ENCODE measurements around the gene ACADL. TPM values are rescaled to one million over a fixed set of nuclear protein-coding genes. Genes with fewer than 3 reads are reported as not detected.

ACADL gene
- total RNA-seq, 1 donor from 2014 or later, result not detected

DNA sequence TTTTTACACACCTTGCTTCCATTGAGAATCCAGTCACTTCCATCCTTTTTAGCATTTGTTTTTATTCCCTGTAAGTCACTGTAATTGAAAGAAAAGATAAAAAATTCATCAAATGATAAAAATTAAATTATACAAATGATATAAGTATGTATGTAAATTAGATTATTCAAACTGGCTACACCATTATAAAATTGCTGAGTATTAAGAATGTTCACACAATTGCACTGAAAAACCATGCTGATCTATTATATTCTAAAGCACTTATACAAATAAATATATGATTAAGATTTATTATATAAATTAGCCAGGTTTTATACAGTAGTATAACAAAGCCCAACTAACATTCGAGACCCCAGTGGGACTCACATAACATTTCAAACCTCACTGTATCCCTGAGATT is 15.1 kb downstream of the ACADL start:
- Histone ChIP-seq H3F3A (ENCODE audit: low read depth) (no peaks in the 10 kb centered on the region), H3K4me1 (no peaks in the 10 kb centered on the region), H3K4me3 (no peak overlapping the region), H3K27ac (no peak overlapping the region), H3K9me3 (ENCODE audit: low read depth) (no peaks in the 10 kb centered on the region), H3K27me3 (no peaks in the 10 kb centered on the region), H3K79me2 (ENCODE audit: low read depth) (no peaks in the 10 kb centered on the region), H3K4me2 (no peak overlapping the region), H3K36me3 (no peaks in the 10 kb centered on the region), H3K9ac (no peak overlapping the region), H4K20me1 (ENCODE audit: low read depth) (no peaks in the 10 kb centered on the region), H2AFZ (replicated peaks) (no peak overlapping the region)
- Mint-ChIP-seq H3K4me1 (no peaks in the 10 kb centered on the region), H3K9me3 (no peaks in the 10 kb centered on the region), H3K27me3 (ENCODE audit: insufficient read depth, low read depth) (no peaks in the 10 kb centered on the region), H3K4me3 (no peak overlapping the region), H3K27ac (no peak overlapping the region), H3K36me3 (no peaks in the 10 kb centered on the region)
- DNase-seq (ENCODE audit: low spot score), result no peak
- no peak for TF ChIP-seq EZH2 (IDR thresholded peaks at IDR 0.05)

DNA sequence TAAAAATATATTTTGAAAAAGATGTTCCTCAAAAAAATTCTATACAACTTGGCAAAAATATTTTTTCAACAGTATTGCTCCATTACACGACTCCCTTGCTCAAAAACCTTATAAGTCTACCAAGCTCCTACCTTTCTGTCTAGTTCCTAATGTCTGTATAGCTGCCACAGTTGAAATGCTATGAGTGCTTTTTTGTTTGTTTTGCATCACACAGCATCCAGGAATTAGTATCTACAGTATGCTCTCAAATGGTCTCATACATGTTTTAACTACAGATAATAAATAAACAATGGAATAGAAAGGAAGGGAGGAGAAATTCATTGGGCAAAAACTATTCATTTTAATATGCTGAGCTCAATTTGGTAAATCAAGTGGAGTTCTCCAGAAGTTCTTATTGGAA is 17.3 kb downstream of the ACADL start:
- no peak overlapping the region for H3K9ac ChIP-seq
- no peaks in the 10 kb centered on the region for H3K36me3 Mint-ChIP-seq

DNA sequence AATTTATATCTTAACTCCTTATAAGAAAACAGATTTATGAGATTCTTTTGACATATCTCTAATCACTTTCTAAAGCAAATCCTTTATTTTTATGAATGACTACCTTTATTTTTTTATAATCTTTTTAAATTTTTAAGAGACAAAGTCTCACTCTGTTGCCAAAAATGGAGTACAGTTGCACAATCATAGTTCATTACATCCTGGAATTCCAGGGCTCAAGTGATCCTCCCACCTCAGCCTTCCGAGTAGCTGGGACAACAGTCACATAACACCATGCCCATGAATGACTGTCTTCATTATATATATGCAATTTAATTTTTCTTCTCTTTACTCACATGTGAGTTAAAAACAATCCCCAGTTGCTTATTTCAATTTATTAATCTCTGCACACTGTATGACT is 21.7 kb downstream of the ACADL start:
- Histone ChIP-seq H3K4me1 (no peaks in the 10 kb centered on the region), H3K9me3 (ENCODE audit: low read depth) (no peaks in the 10 kb centered on the region), H3K79me2 (ENCODE audit: low read depth) (no peaks in the 10 kb centered on the region), H3K27ac (no peak overlapping the region), H3K9ac (no peak overlapping the region), H3F3A (ENCODE audit: low read depth) (no peaks in the 10 kb centered on the region), H3K4me3 (no peak overlapping the region), H4K20me1 (ENCODE audit: low read depth) (no peaks in the 10 kb centered on the region), H2AFZ (replicated peaks) (no peak overlapping the region), H3K36me3 (no peaks in the 10 kb centered on the region), H3K27me3 (no peaks in the 10 kb centered on the region), H3K4me2 (no peak overlapping the region)
- DNase-seq (ENCODE audit: low spot score), result no peak
- Mint-ChIP-seq H3K9me3 (no peaks in the 10 kb centered on the region), H3K4me3 (no peak overlapping the region), H3K4me1 (no peaks in the 10 kb centered on the region), H3K27ac (no peak overlapping the region), H3K27me3 (ENCODE audit: insufficient read depth, low read depth) (peaks cover 2% of the 10 kb centered on the region), H3K36me3 (no peaks in the 10 kb centered on the region)
- TF ChIP-seq EZH2phosphoT487 (IDR thresholded peaks at IDR 0.05), result no peak
- no peak for TF ChIP-seq EZH2 (IDR thresholded peaks at IDR 0.05)
- TF ChIP-seq, protein P1, sequence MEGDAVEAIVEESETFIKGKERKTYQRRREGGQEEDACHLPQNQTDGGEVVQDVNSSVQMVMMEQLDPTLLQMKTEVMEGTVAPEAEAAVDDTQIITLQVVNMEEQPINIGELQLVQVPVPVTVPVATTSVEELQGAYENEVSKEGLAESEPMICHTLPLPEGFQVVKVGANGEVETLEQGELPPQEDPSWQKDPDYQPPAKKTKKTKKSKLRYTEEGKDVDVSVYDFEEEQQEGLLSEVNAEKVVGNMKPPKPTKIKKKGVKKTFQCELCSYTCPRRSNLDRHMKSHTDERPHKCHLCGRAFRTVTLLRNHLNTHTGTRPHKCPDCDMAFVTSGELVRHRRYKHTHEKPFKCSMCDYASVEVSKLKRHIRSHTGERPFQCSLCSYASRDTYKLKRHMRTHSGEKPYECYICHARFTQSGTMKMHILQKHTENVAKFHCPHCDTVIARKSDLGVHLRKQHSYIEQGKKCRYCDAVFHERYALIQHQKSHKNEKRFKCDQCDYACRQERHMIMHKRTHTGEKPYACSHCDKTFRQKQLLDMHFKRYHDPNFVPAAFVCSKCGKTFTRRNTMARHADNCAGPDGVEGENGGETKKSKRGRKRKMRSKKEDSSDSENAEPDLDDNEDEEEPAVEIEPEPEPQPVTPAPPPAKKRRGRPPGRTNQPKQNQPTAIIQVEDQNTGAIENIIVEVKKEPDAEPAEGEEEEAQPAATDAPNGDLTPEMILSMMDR (IDR thresholded peaks at IDR 0.05), result no peak

More for the DNA sequence above, 17.3 kb downstream of the ACADL start:
- Histone ChIP-seq H3K36me3 (no peaks in the 10 kb centered on the region), H2AFZ (replicated peaks) (no peak overlapping the region), H4K20me1 (ENCODE audit: low read depth) (no peaks in the 10 kb centered on the region), H3F3A (ENCODE audit: low read depth) (no peaks in the 10 kb centered on the region), H3K4me2 (no peak overlapping the region), H3K9me3 (ENCODE audit: low read depth) (no peaks in the 10 kb centered on the region), H3K4me1 (no peaks in the 10 kb centered on the region), H3K79me2 (ENCODE audit: low read depth) (no peaks in the 10 kb centered on the region), H3K27ac (no peak overlapping the region), H3K27me3 (no peaks in the 10 kb centered on the region), H3K4me3 (no peak overlapping the region)
- TF ChIP-seq EZH2 (IDR thresholded peaks at IDR 0.05), result no peak
- no peak for TF ChIP-seq EZH2phosphoT487 (IDR thresholded peaks at IDR 0.05)
- TF ChIP-seq, protein P1 (IDR thresholded peaks at IDR 0.05), result no peak
- no peak overlapping the region for H3K4me3 Mint-ChIP-seq
- no peaks in the 10 kb centered on the region for H3K9me3 Mint-ChIP-seq
- no peaks in the 10 kb centered on the region for H3K27me3 Mint-ChIP-seq (ENCODE audit: insufficient read depth, low read depth)
- no peak overlapping the region for H3K27ac Mint-ChIP-seq
- no peak for DNase-seq (ENCODE audit: low spot score)
- no peaks in the 10 kb centered on the region for H3K4me1 Mint-ChIP-seq

DNA sequence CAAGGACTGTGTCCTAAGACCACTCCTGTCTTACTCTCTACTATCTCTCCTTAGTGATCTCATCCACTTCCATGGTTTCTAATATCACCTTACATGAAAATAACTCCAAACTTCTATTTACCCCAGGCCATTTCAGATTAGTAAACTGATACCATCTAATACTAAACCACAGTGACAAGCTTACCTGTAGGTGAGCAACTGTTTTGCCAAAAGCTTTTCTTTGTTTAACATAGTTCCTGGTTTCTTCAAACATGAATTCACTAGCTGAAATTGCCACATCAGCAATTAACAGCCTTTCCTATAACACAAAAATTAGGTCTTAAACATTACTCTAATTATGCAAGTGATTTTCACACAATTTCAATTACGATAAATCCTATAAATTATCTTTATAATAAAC is 22.1 kb downstream of the ACADL start:
- no peak for DNase-seq (ENCODE audit: low spot score)
- no peaks in the 10 kb centered on the region for H3K36me3 ChIP-seq
- H3K27me3 Mint-ChIP-seq (ENCODE audit: insufficient read depth, low read depth), result peaks cover 2% of the 10 kb centered on the region
- H3K79me2 ChIP-seq (ENCODE audit: low read depth), result no peaks in the 10 kb centered on the region
- no peaks in the 10 kb centered on the region for H3K4me1 ChIP-seq
- H3K4me3 ChIP-seq, result no peak overlapping the region
- H3K4me1 Mint-ChIP-seq, result no peaks in the 10 kb centered on the region
- no peaks in the 10 kb centered on the region for H3K9me3 Mint-ChIP-seq
- H3K9me3 ChIP-seq (ENCODE audit: low read depth), result no peaks in the 10 kb centered on the region
- no peaks in the 10 kb centered on the region for H3K36me3 Mint-ChIP-seq
- no peak overlapping the region for H3K4me2 ChIP-seq
- no peak overlapping the region for H3K27ac ChIP-seq
- no peaks in the 10 kb centered on the region for H3F3A ChIP-seq (ENCODE audit: low read depth)
- no peak overlapping the region for H3K9ac ChIP-seq
- H4K20me1 ChIP-seq (ENCODE audit: low read depth), result no peaks in the 10 kb centered on the region
- H3K4me3 Mint-ChIP-seq, result no peak overlapping the region
- no peak overlapping the region for H3K27ac Mint-ChIP-seq
- H2AFZ ChIP-seq (replicated peaks), result no peak overlapping the region
- no peaks in the 10 kb centered on the region for H3K27me3 ChIP-seq
- TF ChIP-seq, protein P1 (IDR thresholded peaks at IDR 0.05), result no peak
- TF ChIP-seq EZH2 (IDR thresholded peaks at IDR 0.05), result no peak
- no peak for TF ChIP-seq EZH2phosphoT487 (IDR thresholded peaks at IDR 0.05)
